Peyer's patch (tissue), 4 donors: ENCODE results near the gene TNNT3. TPM values are rescaled to one million over a fixed set of nuclear protein-coding genes. Genes with fewer than 3 reads are reported as not detected.

Source experiments
- DNase-seq, 3 donors: peaks; one replicate each; pipeline ENCODE4 v3.0.0-alpha.2; 2017 to 2019
- H3K27ac ChIP-seq, 4 donors: fragments of 200-600 bp; sonication (generic); one replicate each; pipeline ENCODE4 v1.5.1; 2016 to 2019
- H3K27me3 ChIP-seq, 2 donors: fragments of 200-600 bp; sonication (generic); one replicate each; pipeline ENCODE4 v1.5.1; 2019
- H3K36me3 ChIP-seq, 3 donors: fragments of 200-600 bp; sonication (generic); one replicate each; pipeline ENCODE4 v1.5.1; 2016 to 2019
- H3K4me1 ChIP-seq, 4 donors: fragments of 200-600 bp; sonication (generic); one replicate each; pipeline ENCODE4 v1.5.1; 2016 to 2019
- H3K4me3 ChIP-seq, 4 donors: fragments of 200-600 bp; sonication (generic); 1 replicate in 3 of 4; 2 replicates in 1 of 4; pipeline ENCODE4 v1.5.1; 2016 to 2019; ENCODE audit warnings: mild to moderate bottlenecking in 1 of 4
- H3K9me3 ChIP-seq, 4 donors: fragments of 200-600 bp; sonication (generic); one replicate each; pipeline ENCODE4 v1.5.1; 2016 to 2019; ENCODE audit warnings: mild to moderate bottlenecking in 1 of 4
- POLR2A ChIP-seq, 2 donors: fragments of 450-650 bp; IDR thresholded peaks; one replicate each; pipeline ENCODE4 v1.5.1; 2017; ENCODE audit warnings: antibody characterized with exemption in 2 of 2, mild to moderate bottlenecking in 2 of 2, moderate library complexity in 2 of 2
- total RNA-seq, 4 donors: library from RNA; depleted of rRNA; stranded (reverse); fragments of >200 nt; gene quantifications; one replicate each; pipeline ENCODE4 v1.1.0, GENCODE V29; 2016
- TF ChIP-seq, protein P1 (sequence below), 6 experiments: fragments of 450-650 bp in 4 of 6; fragments of 200-600 bp in 2 of 6; sonication (generic) in 1 of 6; IDR thresholded peaks; one replicate each; pipeline ENCODE4 v1.5.1; 2017 to 2019; ENCODE audit warnings: antibody characterized with exemption in 6 of 6, mild to moderate bottlenecking in 3 of 6, moderate library complexity in 1 of 6

TNNT3 gene
- total RNA-seq, 4 donors from 2014 or later, result 14.0 TPM; not detected in 3

GRCh38 chr11:1894759-1895158 lies 24.7 kb upstream of the TNNT3 start:
- Histone ChIP-seq H3K36me3 (no peaks in the 10 kb centered on the region), H3K4me3 (no peak overlapping the region), H3K27ac (no peak overlapping the region), H3K9me3 (no peaks in the 10 kb centered on the region), H3K27me3 (no peaks in the 10 kb centered on the region), H3K4me1 (peaks cover 0 to 4% (median 0%) of the 10 kb centered on the region in 4 donors)
- DNase-seq, result peak in 1 of 3 donors; percentile 1
- TF ChIP-seq, protein P1, sequence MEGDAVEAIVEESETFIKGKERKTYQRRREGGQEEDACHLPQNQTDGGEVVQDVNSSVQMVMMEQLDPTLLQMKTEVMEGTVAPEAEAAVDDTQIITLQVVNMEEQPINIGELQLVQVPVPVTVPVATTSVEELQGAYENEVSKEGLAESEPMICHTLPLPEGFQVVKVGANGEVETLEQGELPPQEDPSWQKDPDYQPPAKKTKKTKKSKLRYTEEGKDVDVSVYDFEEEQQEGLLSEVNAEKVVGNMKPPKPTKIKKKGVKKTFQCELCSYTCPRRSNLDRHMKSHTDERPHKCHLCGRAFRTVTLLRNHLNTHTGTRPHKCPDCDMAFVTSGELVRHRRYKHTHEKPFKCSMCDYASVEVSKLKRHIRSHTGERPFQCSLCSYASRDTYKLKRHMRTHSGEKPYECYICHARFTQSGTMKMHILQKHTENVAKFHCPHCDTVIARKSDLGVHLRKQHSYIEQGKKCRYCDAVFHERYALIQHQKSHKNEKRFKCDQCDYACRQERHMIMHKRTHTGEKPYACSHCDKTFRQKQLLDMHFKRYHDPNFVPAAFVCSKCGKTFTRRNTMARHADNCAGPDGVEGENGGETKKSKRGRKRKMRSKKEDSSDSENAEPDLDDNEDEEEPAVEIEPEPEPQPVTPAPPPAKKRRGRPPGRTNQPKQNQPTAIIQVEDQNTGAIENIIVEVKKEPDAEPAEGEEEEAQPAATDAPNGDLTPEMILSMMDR (IDR thresholded peaks at IDR 0.05), result no peak
- TF ChIP-seq POLR2A (IDR thresholded peaks at IDR 0.05), result no peak

GRCh38 chr11:1896468-1896867 lies 23.0 kb upstream of the TNNT3 start:
- Histone ChIP-seq H3K27ac (no peak overlapping the region), H3K27me3 (no peaks in the 10 kb centered on the region), H3K4me1 (no peaks in the 10 kb centered on the region), H3K9me3 (no peaks in the 10 kb centered on the region), H3K4me3 (no peak overlapping the region), H3K36me3 (no peaks in the 10 kb centered on the region)
- DNase-seq, result no peak
- TF ChIP-seq POLR2A (IDR thresholded peaks at IDR 0.05), result no peak
- TF ChIP-seq, protein P1 (IDR thresholded peaks at IDR 0.05), result no peak

DNA sequence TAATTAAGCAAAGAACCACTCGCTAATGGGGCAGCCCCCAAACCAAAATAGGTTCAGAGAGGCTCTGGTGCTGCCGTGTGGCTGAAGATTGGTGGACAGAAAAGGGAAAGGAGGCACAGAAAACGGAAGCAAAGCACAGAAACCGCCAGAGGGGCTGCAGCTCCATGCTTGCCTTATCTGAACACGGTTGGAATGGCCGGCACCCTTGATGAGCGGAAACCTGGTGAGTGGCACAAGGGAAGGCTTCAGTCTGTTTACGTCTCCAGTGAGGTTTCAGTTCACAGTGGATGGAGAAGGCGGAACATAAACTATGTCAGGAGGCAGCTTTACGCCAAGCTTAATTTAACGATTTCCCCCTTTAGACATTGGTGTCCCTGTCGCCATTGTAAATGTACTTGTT lies 22.6 kb upstream of the TNNT3 start:
- no peaks in the 10 kb centered on the region for H3K27me3 ChIP-seq
- peak in 1 of 3 donors; percentile 23 for DNase-seq
- no peaks in the 10 kb centered on the region for H3K36me3 ChIP-seq
- H3K9me3 ChIP-seq, result no peaks in the 10 kb centered on the region
- no peak overlapping the region for H3K4me3 ChIP-seq
- H3K4me1 ChIP-seq, result no peaks in the 10 kb centered on the region
- H3K27ac ChIP-seq, result no peak overlapping the region
- TF ChIP-seq POLR2A (IDR thresholded peaks at IDR 0.05), result no peak
- TF ChIP-seq, protein P1 (IDR thresholded peaks at IDR 0.05), result no peak

- no peaks in the 10 kb centered on the region for H3K27me3 ChIP-seq
- no peak overlapping the region for H3K27ac ChIP-seq
- H3K4me1 ChIP-seq, result no peaks in the 10 kb centered on the region
- H3K4me3 ChIP-seq, result no peak overlapping the region
- no peaks in the 10 kb centered on the region for H3K36me3 ChIP-seq
- TF ChIP-seq, protein P1 (IDR thresholded peaks at IDR 0.05), result no peak
- no peak for TF ChIP-seq POLR2A (IDR thresholded peaks at IDR 0.05)
- H3K9me3 ChIP-seq, result no peaks in the 10 kb centered on the region
- peak in 1 of 3 donors; percentile 3 for DNase-seq
Measured at GRCh38 chr11:1899090-1899489, 20.4 kb upstream of the TNNT3 start.

DNA sequence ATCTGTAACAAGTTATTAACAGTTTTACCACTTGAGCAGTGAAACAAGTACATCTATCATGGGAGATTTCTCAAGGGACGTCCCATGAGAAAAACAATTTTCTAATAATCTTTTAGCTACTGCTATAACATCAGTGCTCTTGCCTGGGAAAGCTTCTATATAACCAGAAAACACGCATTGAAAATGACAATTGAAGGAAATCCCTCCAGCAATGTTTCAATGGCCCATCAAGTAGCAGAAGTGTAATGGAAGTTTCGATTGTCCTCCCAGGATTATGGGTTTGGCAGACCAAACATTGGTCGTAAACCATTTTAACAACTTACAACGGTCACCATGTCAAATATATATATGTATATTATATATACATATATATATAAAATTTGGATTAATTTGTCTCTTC lies 19.8 kb upstream of the TNNT3 start:
- Histone ChIP-seq H3K27ac (no peak overlapping the region), H3K36me3 (no peaks in the 10 kb centered on the region), H3K27me3 (no peaks in the 10 kb centered on the region), H3K4me3 (no peak overlapping the region), H3K9me3 (no peaks in the 10 kb centered on the region), H3K4me1 (no peaks in the 10 kb centered on the region)
- no peak for DNase-seq
- TF ChIP-seq POLR2A (IDR thresholded peaks at IDR 0.05), result no peak
- TF ChIP-seq, protein P1 (IDR thresholded peaks at IDR 0.05), result no peak

- DNase-seq, result no peak
- Histone ChIP-seq H3K27ac (no peak overlapping the region), H3K4me3 (no peak overlapping the region), H3K9me3 (no peaks in the 10 kb centered on the region), H3K4me1 (no peaks in the 10 kb centered on the region), H3K36me3 (no peaks in the 10 kb centered on the region), H3K27me3 (no peaks in the 10 kb centered on the region)
- TF ChIP-seq, protein P1 (IDR thresholded peaks at IDR 0.05), result no peak
- no peak for TF ChIP-seq POLR2A (IDR thresholded peaks at IDR 0.05)
Measured at GRCh38 chr11:1906181-1906580, 13.3 kb upstream of the TNNT3 start.
